HG03520 (cell line): ENCODE data around the gene SLC2A14.
"Not testable (repeated sequence)": the region's sequence is repeated elsewhere in the genome, so short reads cannot be mapped to it uniquely, and the experiment has no call there.

ENCODE experiments used
- ATAC-seq: cut with Tn5 transposase; IDR thresholded peaks from one replicate; pipeline ENCODE4 v1.9.1; 2021; ENCODE audit warnings: mild to moderate bottlenecking, moderate library complexity; ENCODE audit not compliant: unreplicated experiment

SLC2A14 gene

DNA sequence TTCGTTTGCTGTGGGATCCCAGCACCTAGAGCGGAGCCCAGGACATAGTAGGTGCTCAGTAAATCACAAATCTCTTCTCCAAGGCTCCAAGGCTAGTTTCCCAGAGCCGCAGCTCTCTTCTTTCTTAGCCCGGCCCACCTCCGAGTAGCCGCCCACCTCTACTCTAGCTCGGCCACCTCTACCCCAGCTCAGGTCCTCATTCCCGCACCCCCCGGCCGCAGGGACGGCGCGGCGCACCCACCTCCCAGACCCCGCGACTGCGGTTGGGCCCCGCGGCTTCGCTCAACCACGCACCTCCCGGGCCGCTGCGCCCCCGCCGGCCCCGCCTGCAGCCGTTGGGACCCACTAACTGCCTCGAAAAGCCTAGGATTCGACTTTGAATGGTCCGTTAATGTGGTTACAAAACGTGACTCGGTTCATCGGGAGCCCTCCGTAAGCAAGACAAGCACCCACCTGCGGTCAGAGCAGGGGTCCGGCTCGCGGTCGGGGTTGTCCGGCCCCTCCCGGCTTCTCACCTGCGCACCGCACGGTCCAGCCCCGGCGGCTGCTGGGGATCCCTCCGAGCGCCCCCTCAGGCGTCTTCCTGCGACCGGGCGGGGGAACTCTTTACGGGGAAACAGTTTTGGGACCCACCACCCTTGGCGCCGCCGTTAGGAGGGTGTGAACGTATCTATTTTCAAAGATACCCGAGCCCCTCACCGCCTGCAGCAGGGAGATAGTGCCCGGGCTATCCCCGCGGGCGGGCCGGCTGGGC is at the start of gene SLC2A14:
Gene SLC2A14 (minus strand): TSS at position 350 of the 754 bp plus-strand sequence. CDS start 3,035 bp downstream, outside the sequence.
- ATAC-seq: no peak

DNA sequence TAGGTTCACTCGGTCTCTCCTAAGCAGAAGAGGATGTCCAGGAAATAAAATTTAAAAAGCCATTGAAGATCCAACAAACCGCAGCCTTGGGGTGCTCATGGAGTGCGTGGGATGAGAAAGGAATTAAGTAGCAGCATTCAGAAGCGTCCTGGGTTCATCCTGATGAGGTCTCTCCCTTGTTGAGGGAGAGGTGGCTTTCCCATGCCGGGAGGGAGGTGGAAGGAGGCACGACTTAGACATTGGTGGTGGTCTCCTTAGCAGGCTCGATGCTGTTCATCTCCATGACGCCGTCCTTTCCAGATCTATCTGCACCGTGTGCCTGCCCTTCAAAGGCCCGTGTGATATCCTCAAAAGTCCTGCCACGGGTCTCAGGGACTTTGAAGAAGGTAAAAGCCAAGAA is 48.5 kb upstream of the SLC2A14 start:
- not testable (repeated sequence) for ATAC-seq

DNA sequence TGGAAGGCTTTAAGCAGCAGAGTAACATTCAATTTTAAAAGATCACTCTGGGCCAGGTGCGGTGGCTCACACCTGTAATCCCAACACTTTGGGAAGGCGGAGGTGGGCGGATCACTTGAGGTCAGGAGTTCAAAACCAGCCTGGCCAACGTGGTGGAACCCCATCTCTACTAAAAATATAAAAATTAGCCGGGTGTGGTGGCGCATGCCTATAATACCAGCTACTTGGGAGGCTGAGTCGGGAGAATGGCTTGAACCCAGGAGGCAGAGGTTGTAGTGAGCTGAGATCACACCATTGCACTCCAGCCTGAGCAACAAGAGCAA is 45.5 kb upstream of the SLC2A14 start:
- not testable (repeated sequence) for ATAC-seq

DNA sequence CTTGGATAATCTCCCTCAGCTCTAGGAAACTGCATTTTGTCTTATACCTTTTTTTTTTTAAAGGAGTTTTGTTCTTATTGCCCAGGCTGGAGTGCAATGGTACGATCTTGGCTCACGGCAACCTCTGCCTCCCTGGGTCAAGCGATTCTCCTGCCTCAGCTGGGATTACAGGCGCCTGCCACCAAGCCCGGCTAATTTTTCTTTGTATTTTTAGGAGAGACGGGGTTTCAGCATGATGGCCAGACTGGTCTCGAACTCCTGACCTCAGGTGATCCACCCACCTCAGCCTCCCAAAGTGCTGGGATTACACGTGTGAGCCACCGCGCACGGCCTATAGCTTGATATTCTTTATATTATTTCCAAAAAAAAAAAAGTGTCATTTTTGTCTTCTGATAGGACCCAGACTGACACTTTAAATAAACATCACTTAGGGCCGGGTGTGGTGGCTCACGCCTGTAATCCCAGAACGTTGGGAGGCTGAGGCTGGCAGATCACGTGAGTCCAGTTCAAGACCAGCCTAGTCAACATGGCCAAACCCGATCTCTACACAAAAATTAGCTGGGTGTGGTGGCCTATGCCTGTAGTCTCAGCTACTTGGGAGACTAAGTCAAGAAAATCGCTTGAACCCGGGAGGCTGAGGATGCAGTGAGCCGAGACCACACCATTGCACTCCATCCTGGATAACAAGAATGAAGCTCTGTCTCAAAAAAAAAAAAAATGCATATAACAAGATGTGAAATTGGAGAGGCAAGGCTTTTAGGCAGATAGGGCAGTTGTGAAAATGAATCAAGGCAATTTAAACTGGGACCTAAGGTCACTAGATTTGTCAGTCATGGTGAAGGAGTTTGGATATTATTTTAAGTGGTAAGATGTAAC is 44.9 kb upstream of the SLC2A14 start:
- ATAC-seq: no peak

DNA sequence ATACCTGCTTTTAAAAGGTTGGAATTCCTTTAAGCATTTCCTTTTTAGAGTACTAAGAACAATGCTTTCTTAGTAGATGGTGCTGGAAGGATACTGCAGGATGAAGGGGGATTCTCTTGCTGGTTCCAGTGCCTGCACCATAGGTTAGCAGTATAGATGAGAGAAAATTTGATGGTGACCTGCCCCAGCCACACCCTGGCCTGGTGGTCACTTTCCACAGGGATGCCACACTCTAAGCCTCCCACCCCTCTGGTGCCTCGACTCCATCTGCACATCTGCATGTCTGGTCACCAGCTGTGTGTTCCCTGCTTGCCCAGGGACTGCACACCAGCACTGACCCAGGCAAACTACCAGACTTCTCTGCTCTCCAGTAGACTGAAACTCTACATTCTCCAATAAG is 44.2 kb upstream of the SLC2A14 start:
- no peak for ATAC-seq

DNA sequence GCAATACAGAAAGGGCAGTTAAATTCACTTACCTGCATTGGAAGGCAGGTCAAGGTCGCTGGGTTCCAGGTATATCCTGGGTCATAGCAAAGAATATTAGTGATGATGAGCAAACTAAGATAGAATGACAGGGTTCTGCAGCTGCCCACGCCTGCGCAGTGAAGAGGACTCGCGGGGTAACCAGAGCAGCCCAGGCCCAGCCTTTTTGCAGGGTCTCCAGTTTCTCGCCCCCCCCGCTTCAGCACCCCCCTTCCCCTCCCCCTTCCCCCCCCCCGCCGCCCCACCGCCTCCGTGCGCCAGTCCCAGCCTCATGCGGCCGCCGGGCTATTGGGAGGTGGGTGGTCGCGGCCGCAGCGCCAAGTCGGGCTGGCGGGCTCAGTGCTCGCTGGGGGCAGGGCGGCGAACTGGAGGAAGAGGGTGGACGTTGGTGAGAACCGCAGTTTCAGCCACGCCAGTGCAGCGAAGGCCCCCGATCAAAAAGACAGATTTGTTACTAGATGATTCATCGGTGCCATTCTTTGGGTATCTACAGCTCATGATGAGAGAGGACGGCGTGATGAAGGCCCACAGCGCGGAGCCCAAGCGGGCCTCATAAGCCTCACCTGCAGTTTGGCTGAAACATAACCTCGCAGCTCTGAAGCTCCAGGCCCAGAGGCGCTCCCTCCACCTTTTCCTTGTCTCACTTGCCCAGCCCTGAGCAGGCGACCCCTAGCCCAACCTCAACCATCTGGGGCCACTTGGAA is 43.1 kb upstream of the SLC2A14 start:
- no peak for ATAC-seq

DNA sequence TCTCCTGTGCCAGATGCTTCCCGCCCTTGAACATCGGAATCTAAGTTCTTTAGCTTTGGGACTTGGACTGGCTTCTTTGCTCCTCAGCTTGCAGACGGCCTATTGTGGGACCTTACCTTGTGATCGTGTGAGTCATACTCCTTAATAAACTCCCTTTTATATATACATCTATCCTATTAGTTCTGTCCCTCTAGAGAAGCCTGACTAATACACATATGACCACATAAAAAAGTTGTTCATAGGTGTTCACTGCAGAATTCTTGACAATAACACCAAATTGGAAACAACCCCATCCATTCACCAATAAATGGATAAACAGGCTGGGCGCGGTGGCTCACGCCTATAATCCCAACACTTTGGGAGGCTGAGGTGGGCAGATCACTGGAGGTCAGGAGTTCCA is 37.4 kb upstream of the SLC2A14 start:
- ATAC-seq: not testable (repeated sequence)

DNA sequence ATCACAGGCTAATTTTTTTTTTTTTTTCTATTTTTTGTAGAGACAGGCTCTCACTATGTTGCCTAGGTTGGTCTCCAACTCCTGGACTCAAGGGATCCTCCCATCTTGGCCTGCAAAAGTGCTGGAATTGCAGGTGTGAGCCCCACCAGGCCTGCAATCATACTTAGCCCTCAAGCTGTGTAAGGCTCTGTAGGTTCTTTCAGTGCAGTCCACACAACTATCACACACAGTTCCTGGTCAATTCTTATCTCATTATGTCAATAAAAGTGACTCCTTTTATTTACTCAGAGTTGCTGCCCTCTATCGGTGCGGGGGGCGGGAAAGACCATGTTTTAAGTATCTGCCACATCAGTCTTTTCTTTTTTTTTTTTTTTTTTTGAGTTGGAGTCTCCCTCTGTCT is 34.3 kb upstream of the SLC2A14 start:
- no peak for ATAC-seq

DNA sequence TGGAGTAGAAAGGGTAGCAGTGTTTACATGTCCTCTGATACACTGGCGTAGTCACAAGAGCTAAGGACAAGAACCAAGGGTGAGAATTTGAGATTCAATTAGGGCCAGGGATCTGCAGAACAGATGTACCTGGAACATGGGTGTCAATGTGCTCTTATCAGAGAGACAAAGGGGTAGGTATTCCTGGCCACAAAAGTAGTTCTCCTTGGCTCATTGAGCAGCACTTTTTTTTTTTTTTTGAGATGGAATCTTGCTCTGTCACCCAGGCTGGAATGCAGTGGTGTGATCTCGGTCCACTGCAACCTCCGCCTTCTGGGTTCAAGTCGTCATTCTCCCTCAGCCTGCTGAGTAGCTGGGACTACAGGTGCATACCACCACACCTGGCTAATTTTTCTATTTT is 33.6 kb upstream of the SLC2A14 start:
- not testable (repeated sequence) for ATAC-seq

DNA sequence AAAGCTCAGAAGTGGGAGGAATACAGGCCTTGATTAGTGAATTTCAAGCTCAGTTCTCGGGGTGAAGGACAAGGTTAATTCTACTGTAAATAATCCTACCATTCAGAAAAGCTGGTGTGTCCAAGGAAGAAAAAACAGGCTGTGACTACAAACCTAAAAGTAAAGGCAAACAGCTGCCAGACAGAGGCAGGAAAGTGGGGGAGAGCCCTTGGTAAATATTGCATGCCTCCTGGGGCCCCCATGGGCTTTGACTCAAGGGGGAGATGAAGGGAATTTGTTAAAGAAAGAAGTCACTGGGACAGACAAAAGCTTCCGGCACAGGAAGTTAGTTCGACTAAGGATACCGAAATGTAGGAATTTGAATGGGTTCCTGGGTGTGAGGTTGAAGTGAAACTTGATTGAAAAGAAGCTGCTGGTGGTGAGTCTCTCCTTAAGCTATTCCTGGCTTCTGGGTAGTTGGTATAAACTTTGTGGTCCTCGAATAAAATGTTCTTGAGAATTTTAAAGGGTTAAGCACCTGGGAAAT is 32.9 kb upstream of the SLC2A14 start:
- not testable (repeated sequence) for ATAC-seq

DNA sequence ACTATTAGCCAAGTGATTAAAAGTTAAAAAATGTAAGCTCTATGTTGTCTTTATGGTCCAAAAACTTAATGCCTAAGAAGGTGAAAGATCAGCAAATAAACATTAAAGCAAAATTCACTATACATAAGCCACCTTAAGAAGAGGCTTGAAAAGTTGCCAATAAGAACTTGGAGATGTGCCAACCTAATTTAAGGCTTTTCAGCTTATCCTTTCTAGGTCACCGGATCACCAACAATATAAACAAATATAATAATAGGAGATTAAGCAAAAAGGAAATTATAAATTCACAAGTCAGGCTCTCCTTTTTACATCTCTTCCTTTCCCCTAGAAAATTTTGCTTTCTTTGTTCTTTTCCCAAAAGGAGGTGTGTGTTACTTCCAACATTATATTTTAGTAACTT is 32.4 kb upstream of the SLC2A14 start:
- ATAC-seq: no peak

DNA sequence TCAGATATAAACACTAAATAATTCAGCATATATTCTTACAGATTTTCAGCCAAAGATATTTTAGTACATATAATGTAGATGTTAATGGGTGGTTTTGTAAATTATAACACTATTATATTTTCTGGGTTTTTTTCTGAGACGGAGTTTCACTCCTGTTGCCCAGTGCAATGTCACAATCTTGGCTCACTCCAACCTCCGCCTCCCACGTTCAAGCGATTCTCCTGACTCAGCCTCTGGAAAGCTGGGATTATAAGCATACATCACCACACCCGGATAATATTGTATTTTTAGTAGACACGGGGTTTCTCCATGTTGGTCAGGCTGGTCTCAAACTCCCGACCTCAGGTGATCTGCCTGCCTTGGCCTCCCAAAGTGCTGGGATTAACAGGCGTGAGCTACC is 29.7 kb upstream of the SLC2A14 start:
- ATAC-seq: not testable (repeated sequence)

DNA sequence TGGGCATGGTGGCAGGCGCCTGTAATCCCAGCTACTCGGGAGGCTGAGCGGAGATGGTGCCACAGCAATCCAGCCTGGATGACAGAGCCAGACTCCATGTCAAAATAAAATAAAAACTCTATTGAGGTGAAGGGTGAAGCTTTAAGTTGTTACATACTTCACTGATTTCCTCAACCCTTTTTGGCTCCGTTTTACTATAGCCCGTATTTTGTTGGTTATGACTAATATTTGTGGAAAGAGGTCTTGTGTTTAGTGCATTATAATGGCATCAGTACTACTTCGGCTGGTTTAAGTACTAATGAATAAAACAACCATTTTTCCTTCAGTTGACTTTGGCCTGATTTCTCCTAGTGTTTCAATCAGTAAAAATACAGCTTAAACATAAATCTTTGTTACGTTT is 27.0 kb upstream of the SLC2A14 start:
- ATAC-seq: no peak

DNA sequence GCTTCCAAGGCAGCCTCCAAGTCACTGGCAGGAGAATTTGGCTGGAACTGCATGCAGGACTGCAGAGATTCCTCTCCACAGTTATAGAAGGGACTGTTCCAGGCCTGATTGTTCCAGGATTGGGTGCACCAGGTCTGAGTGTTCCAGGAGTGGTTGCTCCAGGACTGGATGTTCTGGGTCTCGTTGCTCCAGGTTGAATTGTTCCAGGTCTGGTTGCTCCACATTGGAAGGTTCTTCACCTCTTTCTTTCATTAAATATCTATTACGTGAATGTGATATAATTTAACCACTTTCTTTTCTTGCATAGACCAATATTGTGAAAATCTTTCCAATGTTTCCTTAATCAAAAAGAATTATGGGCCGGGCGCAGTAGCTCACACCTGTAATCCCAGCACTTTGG is 24.0 kb upstream of the SLC2A14 start:
- ATAC-seq: not testable (repeated sequence)

DNA sequence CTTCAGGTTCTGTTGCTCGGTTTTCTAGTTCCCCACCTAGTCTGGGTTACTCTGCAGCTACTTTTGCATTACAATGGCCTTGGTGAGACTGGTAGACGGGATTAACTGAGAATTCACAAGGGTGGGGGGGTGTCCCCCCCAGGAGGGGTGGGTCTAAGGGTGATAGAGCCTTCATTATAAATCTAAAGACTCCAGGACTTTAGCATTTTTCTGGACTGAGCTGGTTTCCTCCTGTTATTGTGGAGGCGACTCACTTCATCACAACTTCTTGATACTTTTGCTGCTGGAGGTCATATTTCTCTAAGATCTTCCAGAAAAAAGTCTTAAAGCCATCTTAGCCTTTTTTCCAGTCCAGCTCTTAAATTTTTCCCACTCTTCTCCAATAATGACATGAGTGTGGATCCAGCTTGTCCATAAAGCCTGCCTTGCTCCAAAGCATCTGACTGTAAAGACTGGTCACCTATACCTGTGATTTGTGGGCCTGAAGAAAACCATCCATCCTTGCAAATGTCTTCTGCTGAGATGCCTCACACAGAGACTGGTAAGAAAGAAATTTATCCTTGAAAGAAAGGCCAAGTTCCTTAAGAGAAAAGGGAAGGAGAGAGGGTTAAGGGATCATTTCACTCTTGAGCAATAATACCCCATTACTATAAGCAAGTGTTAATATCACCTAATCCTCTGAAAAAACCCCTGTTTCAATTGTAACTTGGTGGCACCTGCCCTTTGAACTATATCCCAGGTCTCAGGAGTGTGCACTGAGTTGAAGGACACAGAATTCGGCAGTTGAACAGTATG is 19.7 kb upstream of the SLC2A14 start:
- no peak for ATAC-seq

DNA sequence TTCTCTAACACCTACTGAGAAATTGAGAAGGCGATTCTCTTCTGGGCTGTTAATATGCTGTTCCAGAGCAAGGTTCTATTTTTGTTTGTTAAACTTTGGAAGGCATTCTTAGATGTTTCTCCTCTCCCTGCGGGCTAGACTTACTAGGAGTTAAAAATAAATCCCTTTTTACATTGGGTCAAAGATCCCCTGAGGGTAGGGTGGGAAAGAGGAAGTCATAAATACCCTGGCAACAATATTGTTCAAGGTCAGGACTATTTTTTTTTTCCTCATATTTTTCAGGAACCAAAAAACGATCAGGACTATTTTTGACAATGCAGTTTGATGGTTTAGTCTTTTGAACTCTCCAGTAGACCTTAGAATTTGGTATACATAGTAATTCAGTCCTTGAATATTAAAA is 12.0 kb upstream of the SLC2A14 start:
- ATAC-seq: no peak

DNA sequence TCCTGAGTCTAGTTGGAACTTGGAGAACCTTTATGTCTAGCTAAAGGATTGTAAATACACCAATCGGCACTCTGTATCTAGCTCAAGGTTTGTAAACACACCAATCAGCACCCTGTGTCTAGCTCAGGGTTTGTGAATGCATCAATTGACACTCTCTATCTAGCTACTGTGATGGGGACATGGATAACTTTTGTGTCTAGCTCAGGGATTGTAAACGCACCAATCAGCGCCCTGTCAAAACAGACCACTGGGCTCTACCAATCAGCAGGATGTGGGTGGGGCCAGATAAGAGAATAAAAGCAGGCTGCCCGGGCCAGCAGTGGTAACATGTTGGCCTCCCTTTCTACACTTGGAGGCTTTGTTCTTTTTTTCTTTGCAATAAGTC is 9.0 kb upstream of the SLC2A14 start:
- ATAC-seq: not testable (repeated sequence)

DNA sequence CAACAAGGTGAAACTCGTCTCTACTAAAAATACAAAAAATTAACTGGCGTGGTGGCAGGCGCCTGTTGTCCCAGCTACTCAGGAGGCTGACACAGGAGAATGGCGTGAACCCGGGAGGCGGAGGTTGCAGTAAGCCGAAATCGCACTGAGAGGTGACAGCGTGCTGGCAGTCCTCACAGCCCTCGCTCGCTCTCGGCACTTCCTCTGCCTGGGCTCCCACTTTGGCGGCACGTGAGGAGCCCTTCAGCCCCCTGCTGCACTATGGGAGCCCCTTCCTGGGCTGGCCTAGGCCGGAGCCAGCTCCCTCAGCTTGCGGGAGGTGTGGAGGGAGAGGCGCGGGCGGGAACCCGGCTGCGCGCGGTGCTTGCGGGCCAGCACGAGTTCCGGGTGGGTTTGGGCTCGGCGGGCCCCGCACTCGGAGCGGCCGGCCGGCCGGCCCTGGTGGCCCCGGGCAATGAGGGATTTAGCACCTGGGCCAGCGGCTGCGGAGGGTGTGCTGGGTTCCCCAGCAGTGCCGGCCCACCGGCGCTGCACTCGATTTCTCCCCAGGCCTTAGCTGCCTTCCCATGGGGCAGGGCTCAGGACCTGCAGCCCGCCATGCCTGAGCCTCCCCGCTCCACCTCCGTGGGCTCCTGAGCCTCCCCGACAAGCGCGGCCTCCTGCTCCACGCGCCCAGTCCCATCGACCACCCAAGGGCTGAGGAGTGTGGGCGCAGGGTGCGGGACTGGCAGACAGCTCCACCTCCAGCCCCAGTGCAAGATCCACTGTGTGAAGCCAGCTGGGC is 8.4 kb upstream of the SLC2A14 start:
- not testable (repeated sequence) for ATAC-seq

DNA sequence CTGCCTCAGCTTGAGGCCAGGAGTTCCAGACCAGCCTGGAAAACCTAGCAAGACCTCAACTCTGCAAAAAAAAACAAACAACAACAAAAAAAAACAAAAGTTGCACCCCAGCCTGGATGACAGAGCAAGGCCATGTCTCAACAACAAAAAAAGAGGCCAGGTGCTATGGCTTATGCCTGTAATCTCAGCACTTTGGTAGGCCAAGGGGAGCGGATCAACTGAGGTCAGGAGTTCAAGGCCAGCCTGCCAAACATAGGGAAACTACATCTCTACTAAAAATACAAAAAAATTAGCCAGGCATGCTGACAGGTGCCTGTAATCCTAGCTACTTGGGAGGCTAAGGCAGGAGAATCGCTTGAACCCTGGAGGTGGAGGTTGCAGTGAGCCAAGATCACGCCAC is 6.5 kb upstream of the SLC2A14 start:
- no peak for ATAC-seq

DNA sequence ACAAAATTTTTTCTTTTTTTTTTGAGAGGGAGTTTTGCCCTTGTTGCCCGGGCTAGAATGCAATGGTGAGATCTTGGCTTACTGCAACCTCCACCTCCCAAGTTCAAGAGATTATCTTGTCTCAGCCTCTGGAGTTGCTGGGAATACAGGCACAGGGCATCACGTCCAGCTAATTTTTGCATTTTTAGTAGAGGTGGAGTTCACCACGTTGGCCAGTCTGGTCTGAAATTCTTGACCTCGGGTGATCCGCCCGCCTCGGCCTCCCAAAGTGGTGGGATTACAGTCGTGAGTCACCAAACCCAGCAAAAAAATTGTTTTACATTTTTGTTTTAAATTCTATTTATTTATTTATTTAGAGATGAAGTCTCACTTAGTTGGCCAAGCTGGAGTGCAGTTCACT is 4.7 kb upstream of the SLC2A14 start:
- no peak for ATAC-seq
